Suprapubic skin (tissue), 4 donors: Measurements from ENCODE around the gene CGNL1. TPM values are rescaled to one million over a fixed set of nuclear protein-coding genes. Genes with fewer than 3 reads are reported as not detected.

ENCODE experiments used
- DNase-seq, 2 donors: peaks; one replicate each; pipeline ENCODE4 v3.0.0-alpha.2; 2019; ENCODE audit warnings: low spot score in 2 of 2
- H3K27ac ChIP-seq: fragments of 200-600 bp; sonication (generic); one replicate; pipeline ENCODE4 v1.5.1; 2019
- H3K27me3 ChIP-seq: fragments of 200-600 bp; sonication (generic); one replicate; pipeline ENCODE4 v1.5.1; 2019
- H3K36me3 ChIP-seq: fragments of 200-600 bp; sonication (generic); one replicate; pipeline ENCODE4 v1.5.1; 2019
- H3K4me1 ChIP-seq: fragments of 200-600 bp; sonication (generic); one replicate; pipeline ENCODE4 v1.5.1; 2019
- H3K4me3 ChIP-seq: fragments of 200-600 bp; sonication (generic); one replicate; pipeline ENCODE4 v1.5.1; 2019; ENCODE audit warnings: mild to moderate bottlenecking
- H3K9me3 ChIP-seq: fragments of 200-600 bp; sonication (generic); one replicate; pipeline ENCODE4 v1.5.1; 2019
- CTCF ChIP-seq, 2 donors: fragments of 200-600 bp in 1 of 2; fragments of 450-650 bp in 1 of 2; sonication (generic) in 1 of 2; IDR thresholded peaks; one replicate each; pipeline ENCODE4 v1.5.1; 2016 to 2019; ENCODE audit warnings: antibody characterized with exemption in 2 of 2, mild to moderate bottlenecking in 1 of 2, moderate library complexity in 1 of 2
- EP300 ChIP-seq: sonication (generic); formaldehyde crosslinking; IDR thresholded peaks from one replicate; pipeline ENCODE4 v1.6.1; 2017; ENCODE audit warnings: antibody characterized with exemption
- POLR2A ChIP-seq, 2 donors: fragments of 450-650 bp; IDR thresholded peaks; one replicate each; pipeline ENCODE4 v1.6.1; 2017; ENCODE audit warnings: antibody characterized with exemption in 2 of 2, mild to moderate bottlenecking in 2 of 2, moderate library complexity in 2 of 2
- POLR2AphosphoS5 ChIP-seq, 3 donors: sonication (generic); formaldehyde crosslinking; IDR thresholded peaks; one replicate each; pipeline ENCODE4 v1.6.1; 2017; ENCODE audit warnings: antibody characterized with exemption in 3 of 3
- WGBS: methylation state at CpG from one replicate; pipeline ENCODE4 v1.1.5; 2018; 5-methylcytosine and 5-hydroxymethylcytosine counted together
- total RNA-seq, 4 donors: library from RNA; depleted of rRNA; stranded (reverse); fragments of >200 nt; gene quantifications; one replicate each; pipeline ENCODE4 v1.1.0, GENCODE V29; 2016

The CGNL1 gene
- total RNA-seq, 4 donors from 2014 or later = 7.1 to 27.0 (median 14.2) TPM

GRCh38 chr15:57353317-57353804, 22.9 kb upstream of the CGNL1 start:
- Histone ChIP-seq H3K36me3 (no peaks in the 10 kb centered on the region), H3K4me3 (no peak overlapping the region), H3K4me1 (no peaks in the 10 kb centered on the region), H3K27ac (no peak overlapping the region), H3K27me3 (no peaks in the 10 kb centered on the region), H3K9me3 (no peaks in the 10 kb centered on the region)
- WGBS = 87% methylated on average over 7 of the region's 10 CpGs
- no peak for DNase-seq
- TF ChIP-seq EP300 (no peak), POLR2A (IDR thresholded peaks at IDR 0.05) (no peak), CTCF (IDR thresholded peaks at IDR 0.05) (no peak), POLR2AphosphoS5 (IDR thresholded peaks at IDR 0.05) (no peak)

- TF ChIP-seq CTCF (IDR thresholded peaks at IDR 0.05) (no peak), POLR2AphosphoS5 (IDR thresholded peaks at IDR 0.05) (no peak), POLR2A (IDR thresholded peaks at IDR 0.05) (no peak), EP300 (no peak)
- no peak overlapping the region for H3K4me3 ChIP-seq
- no peaks in the 10 kb centered on the region for H3K9me3 ChIP-seq
- H3K27ac ChIP-seq = no peak overlapping the region
- H3K27me3 ChIP-seq = no peaks in the 10 kb centered on the region
- 75% methylated on average over 6 of the region's 7 CpGs for WGBS
- no peaks in the 10 kb centered on the region for H3K36me3 ChIP-seq
- H3K4me1 ChIP-seq = no peaks in the 10 kb centered on the region
- no peak for DNase-seq
Measured at GRCh38 chr15:57354436-57355123, 21.7 kb upstream of the CGNL1 start.

GRCh38 chr15:57355259-57355658, 21.0 kb upstream of the CGNL1 start:
- H3K27ac ChIP-seq = no peak overlapping the region
- H3K4me1 ChIP-seq = no peaks in the 10 kb centered on the region
- DNase-seq = no peak
- TF ChIP-seq POLR2A (IDR thresholded peaks at IDR 0.05) = no peak
- no peak for TF ChIP-seq CTCF (IDR thresholded peaks at IDR 0.05)
- TF ChIP-seq POLR2AphosphoS5 (IDR thresholded peaks at IDR 0.05) = no peak
- TF ChIP-seq EP300 = no peak
- H3K9me3 ChIP-seq = no peaks in the 10 kb centered on the region
- H3K36me3 ChIP-seq = no peaks in the 10 kb centered on the region
- no peak overlapping the region for H3K4me3 ChIP-seq
- WGBS = 94% methylated on average over 8 of the region's 8 CpGs
- H3K27me3 ChIP-seq = no peaks in the 10 kb centered on the region

- H3K36me3 ChIP-seq = no peaks in the 10 kb centered on the region
- no peak overlapping the region for H3K4me3 ChIP-seq
- DNase-seq = no peak
- TF ChIP-seq CTCF (IDR thresholded peaks at IDR 0.05) (no peak), EP300 (no peak), POLR2A (IDR thresholded peaks at IDR 0.05) (no peak), POLR2AphosphoS5 (IDR thresholded peaks at IDR 0.05) (no peak)
- no peaks in the 10 kb centered on the region for H3K27me3 ChIP-seq
- no peak overlapping the region for H3K27ac ChIP-seq
- no peaks in the 10 kb centered on the region for H3K9me3 ChIP-seq
- no peaks in the 10 kb centered on the region for H3K4me1 ChIP-seq
Measured at GRCh38 chr15:57356178-57356577, 20.1 kb upstream of the CGNL1 start.

GRCh38 chr15:57356636-57357035, 19.7 kb upstream of the CGNL1 start:
- Histone ChIP-seq H3K36me3 (no peaks in the 10 kb centered on the region), H3K4me3 (no peak overlapping the region)
- TF ChIP-seq POLR2AphosphoS5 (IDR thresholded peaks at IDR 0.05) = no peak
- no peak for TF ChIP-seq EP300
- no peak for TF ChIP-seq POLR2A (IDR thresholded peaks at IDR 0.05)

GRCh38 chr15:57357799-57358198, 18.5 kb upstream of the CGNL1 start:
- no peaks in the 10 kb centered on the region for H3K9me3 ChIP-seq
- no peak for DNase-seq
- no peaks in the 10 kb centered on the region for H3K27me3 ChIP-seq
- H3K27ac ChIP-seq = no peak overlapping the region
- H3K4me1 ChIP-seq = no peaks in the 10 kb centered on the region
- H3K4me3 ChIP-seq = no peak overlapping the region
- TF ChIP-seq CTCF (IDR thresholded peaks at IDR 0.05) (no peak), POLR2AphosphoS5 (IDR thresholded peaks at IDR 0.05) (no peak), EP300 (no peak), POLR2A (IDR thresholded peaks at IDR 0.05) (no peak)
- 81% methylated on average over 1 of the region's 1 CpG for WGBS
- no peaks in the 10 kb centered on the region for H3K36me3 ChIP-seq

More at GRCh38 chr15:57356636-57357035, 19.7 kb upstream of the CGNL1 start:
- DNase-seq = no peak
- Histone ChIP-seq H3K27ac (no peak overlapping the region), H3K9me3 (no peaks in the 10 kb centered on the region), H3K4me1 (no peaks in the 10 kb centered on the region), H3K27me3 (no peaks in the 10 kb centered on the region)
- 82% methylated on average over 4 of the region's 4 CpGs for WGBS
